Smooth muscle cell (in vitro differentiated cells): ENCODE data around the gene SMOC2. TPM values are rescaled to one million over a fixed set of nuclear protein-coding genes. Genes with fewer than 3 reads are reported as not detected.

ENCODE experiments used
- DNase-seq: peaks from one replicate; lab custom pipeline; 2025; ENCODE audit not compliant: unreplicated experiment; lab: John Stamatoyannopoulos, UW
- H2AFZ ChIP-seq: fragments of 200-600 bp; sonication (generic); 2 replicates; pipeline ENCODE4 v1.6.0; 2016; ENCODE audit warnings: antibody characterized with exemption, low read depth, mild to moderate bottlenecking
- H3F3A ChIP-seq: fragments of 200-600 bp; sonication (generic); 2 replicates; pipeline ENCODE4 v1.6.0; 2017; ENCODE audit warnings: antibody characterized with exemption, low read depth
- H3K27ac ChIP-seq: fragments of 200-600 bp; sonication (generic); 2 replicates; pipeline ENCODE4 v1.5.1; 2016; ENCODE audit warnings: low read depth, mild to moderate bottlenecking
- H3K27me3 ChIP-seq: fragments of 200-600 bp; sonication (generic); 2 replicates; pipeline ENCODE4 v1.6.1; 2016; ENCODE audit warnings: low read depth, mild to moderate bottlenecking
- H3K36me3 ChIP-seq: fragments of 200-600 bp; sonication (generic); 2 replicates; pipeline ENCODE4 v1.5.1; 2016; ENCODE audit warnings: low read depth
- H3K4me1 ChIP-seq: fragments of 200-600 bp; sonication (generic); 2 replicates; pipeline ENCODE4 v1.5.1; 2016; ENCODE audit warnings: low read depth
- H3K4me2 ChIP-seq: fragments of 200-600 bp; sonication (generic); 2 replicates; pipeline ENCODE4 v1.6.0; 2016; ENCODE audit warnings: mild to moderate bottlenecking
- H3K4me3 ChIP-seq: fragments of 200-600 bp; sonication (generic); 2 replicates; pipeline ENCODE4 v1.5.1; 2016; ENCODE audit warnings: mild to moderate bottlenecking
- H3K79me2 ChIP-seq: fragments of 200-600 bp; sonication (generic); 2 replicates; pipeline ENCODE4 v1.6.0; 2016; ENCODE audit warnings: low read depth, mild to moderate bottlenecking
- H3K9ac ChIP-seq: fragments of 200-600 bp; sonication (generic); 2 replicates; pipeline ENCODE4 v1.6.0; 2016; ENCODE audit warnings: low read depth
- H3K9me3 ChIP-seq: fragments of 200-600 bp; sonication (generic); replicated peaks from 2 replicates; pipeline ENCODE4 v1.5.1; 2016; ENCODE audit warnings: low read depth
- H4K20me1 ChIP-seq: fragments of 200-600 bp; sonication (generic); 2 replicates; pipeline ENCODE4 v1.6.0; 2016; ENCODE audit warnings: low read depth
- WGBS: methylation state at CpG from one replicate; pipeline ENCODE4 v1.1.7; 2016; ENCODE audit warnings: low lambda C conversion rate; 5-methylcytosine and 5-hydroxymethylcytosine counted together
- polyA plus RNA-seq: library from polyadenylated mRNA; unstranded; fragments of >200 nt; fragmentation: Nextera tagmentation; extraction: Ambion mirVana; gene quantifications from 2 replicates; pipeline ENCODE4 v1.2.1, GENCODE V29; 2016
- total RNA-seq: library from RNA; depleted of rRNA; stranded (reverse); fragments of >200 nt; gene quantifications from 2 replicates; pipeline ENCODE4 v1.2.3, GENCODE V29; 2014
- TF ChIP-seq, protein P1 (sequence below): fragments of 200-600 bp; sonication (generic); IDR thresholded peaks from 2 replicates; pipeline ENCODE4 v1.5.1; 2017; ENCODE audit warnings: borderline replicate concordance, mild to moderate bottlenecking, antibody characterized with exemption; ENCODE audit not compliant: insufficient read depth, poor library complexity, severe bottlenecking

SMOC2 gene, protein sequence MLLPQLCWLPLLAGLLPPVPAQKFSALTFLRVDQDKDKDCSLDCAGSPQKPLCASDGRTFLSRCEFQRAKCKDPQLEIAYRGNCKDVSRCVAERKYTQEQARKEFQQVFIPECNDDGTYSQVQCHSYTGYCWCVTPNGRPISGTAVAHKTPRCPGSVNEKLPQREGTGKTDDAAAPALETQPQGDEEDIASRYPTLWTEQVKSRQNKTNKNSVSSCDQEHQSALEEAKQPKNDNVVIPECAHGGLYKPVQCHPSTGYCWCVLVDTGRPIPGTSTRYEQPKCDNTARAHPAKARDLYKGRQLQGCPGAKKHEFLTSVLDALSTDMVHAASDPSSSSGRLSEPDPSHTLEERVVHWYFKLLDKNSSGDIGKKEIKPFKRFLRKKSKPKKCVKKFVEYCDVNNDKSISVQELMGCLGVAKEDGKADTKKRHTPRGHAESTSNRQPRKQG
- total RNA-seq = 0.54 and 0.63 TPM in 2 replicates
- 1.1 and 1.2 TPM in 2 replicates for polyA plus RNA-seq

DNA sequence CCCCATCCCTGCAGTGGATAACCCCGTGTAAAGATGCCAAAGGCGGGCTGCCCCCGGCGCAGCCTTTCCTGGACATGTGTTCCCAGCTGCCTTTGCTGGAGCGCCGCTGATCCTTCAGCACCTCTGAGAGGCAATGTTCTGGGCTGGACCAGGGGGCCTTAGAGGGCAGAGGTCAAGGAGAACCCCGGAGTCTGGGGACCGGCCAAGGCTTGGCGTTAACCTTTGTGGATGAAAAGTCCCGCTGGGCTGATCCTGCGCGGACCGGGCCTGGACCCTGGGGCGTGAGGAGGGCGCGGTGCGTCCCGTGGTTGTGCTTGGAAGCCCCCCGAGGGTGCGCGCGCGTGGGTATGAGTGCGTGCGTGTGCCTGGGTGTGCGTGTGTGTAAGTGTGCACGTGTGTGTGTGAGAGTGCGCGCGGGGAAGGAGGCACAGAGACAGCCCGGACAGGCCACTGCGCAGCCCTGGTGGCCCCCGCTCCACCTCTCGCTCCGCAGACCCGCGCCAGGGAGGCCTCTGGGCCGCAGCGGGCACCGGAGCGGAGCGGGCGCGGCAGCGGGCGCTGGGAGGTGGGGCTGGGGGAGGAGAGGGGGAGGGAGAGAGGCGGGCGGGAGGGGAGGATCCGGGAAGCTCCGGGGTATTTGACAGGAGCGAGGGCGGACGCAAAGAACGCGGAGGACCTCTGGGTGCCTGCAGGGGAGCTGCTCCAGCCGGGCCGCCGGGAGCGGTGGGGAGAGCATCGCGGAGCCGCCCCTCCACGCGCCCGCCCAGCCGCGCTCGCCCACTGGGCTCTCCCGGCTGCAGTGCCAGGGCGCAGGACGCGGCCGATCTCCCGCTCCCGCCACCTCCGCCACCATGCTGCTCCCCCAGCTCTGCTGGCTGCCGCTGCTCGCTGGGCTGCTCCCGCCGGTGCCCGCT is at the start of gene SMOC2:
Gene SMOC2, plus strand, starts transcription at position 665 of the 914 bp plus-strand sequence. Its CDS starts 187 bp downstream, at position 852.
- H3K4me3 ChIP-seq = peak within 1 kb of the TSS; percentile 50
- TF ChIP-seq, protein P1, sequence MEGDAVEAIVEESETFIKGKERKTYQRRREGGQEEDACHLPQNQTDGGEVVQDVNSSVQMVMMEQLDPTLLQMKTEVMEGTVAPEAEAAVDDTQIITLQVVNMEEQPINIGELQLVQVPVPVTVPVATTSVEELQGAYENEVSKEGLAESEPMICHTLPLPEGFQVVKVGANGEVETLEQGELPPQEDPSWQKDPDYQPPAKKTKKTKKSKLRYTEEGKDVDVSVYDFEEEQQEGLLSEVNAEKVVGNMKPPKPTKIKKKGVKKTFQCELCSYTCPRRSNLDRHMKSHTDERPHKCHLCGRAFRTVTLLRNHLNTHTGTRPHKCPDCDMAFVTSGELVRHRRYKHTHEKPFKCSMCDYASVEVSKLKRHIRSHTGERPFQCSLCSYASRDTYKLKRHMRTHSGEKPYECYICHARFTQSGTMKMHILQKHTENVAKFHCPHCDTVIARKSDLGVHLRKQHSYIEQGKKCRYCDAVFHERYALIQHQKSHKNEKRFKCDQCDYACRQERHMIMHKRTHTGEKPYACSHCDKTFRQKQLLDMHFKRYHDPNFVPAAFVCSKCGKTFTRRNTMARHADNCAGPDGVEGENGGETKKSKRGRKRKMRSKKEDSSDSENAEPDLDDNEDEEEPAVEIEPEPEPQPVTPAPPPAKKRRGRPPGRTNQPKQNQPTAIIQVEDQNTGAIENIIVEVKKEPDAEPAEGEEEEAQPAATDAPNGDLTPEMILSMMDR = no peak
- no peak for DNase-seq
- H3K79me2 ChIP-seq = no peaks in the 10 kb centered on the region
- H3K27me3 ChIP-seq = peaks cover 82% of the 10 kb centered on the region
- H3K36me3 ChIP-seq = no peaks in the 10 kb centered on the region
- no peak within 1 kb of the TSS for H2AFZ ChIP-seq
- H3K9me3 ChIP-seq = no peaks in the 10 kb centered on the region
- peak within 1 kb of the TSS; percentile 87 for H3K4me2 ChIP-seq
- no peak within 1 kb of the TSS for H3K9ac ChIP-seq
- H4K20me1 ChIP-seq = no peaks in the 10 kb centered on the region
- peaks cover 8% of the 10 kb centered on the region for H3K4me1 ChIP-seq
- whole genome bisulfite sequencing = 6% methylated on average over 54 of the region's 81 CpGs
- no peak within 1 kb of the TSS for H3K27ac ChIP-seq
- peaks cover 12% of the 10 kb centered on the region for H3F3A ChIP-seq

DNA sequence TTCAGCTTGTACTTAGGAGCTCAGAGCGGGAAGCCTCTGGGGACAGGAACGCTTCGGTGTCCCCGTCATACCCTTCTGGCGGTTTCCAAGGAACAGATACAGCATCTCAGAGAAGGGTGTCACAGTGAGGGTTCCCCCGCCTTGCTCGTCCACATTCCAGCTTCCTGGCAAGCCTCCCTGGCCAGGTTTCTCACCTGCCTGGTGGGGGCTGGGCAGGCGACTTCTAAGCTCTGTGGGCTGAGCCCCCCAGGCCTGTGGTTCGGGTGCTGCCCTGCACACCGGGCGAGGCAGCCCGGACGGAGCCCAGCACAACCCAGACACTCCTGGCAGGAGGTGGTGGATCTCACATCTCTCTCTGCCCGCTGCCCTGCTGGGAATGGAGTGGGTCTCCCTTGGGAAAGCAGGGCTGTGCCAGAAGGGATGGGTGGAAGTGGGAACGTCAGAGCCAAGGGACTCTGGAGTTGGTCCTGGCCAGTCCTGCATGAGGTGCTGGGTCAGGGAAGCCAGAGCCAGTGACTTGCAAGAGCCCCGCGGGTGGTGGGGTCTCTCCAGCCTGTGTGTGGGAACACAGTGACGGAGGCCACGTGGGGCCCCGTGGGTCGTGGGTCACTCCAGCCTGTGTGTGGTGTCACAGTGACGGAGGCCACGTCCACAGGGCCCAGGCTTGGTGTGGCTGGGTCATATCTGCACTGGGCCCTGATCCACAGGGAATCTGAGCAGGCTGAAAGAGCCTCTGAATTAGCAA is 47.7 kb upstream of the SMOC2 start:
- 86% methylated on average over 23 of the region's 23 CpGs for WGBS
- H3K4me3 ChIP-seq = no peak overlapping the region
- H3K4me1 ChIP-seq = no peaks in the 10 kb centered on the region
- H2AFZ ChIP-seq = no peak overlapping the region
- H3F3A ChIP-seq = no peaks in the 10 kb centered on the region
- no peak overlapping the region for H3K9ac ChIP-seq
- no peaks in the 10 kb centered on the region for H4K20me1 ChIP-seq
- no peaks in the 10 kb centered on the region for H3K79me2 ChIP-seq
- H3K27me3 ChIP-seq = peaks cover 3% of the 10 kb centered on the region
- H3K27ac ChIP-seq = no peak overlapping the region
- H3K4me2 ChIP-seq = no peak overlapping the region
- TF ChIP-seq, protein P1 = no peak
- no peak for DNase-seq
- H3K36me3 ChIP-seq = no peaks in the 10 kb centered on the region
- H3K9me3 ChIP-seq = no peaks in the 10 kb centered on the region

DNA sequence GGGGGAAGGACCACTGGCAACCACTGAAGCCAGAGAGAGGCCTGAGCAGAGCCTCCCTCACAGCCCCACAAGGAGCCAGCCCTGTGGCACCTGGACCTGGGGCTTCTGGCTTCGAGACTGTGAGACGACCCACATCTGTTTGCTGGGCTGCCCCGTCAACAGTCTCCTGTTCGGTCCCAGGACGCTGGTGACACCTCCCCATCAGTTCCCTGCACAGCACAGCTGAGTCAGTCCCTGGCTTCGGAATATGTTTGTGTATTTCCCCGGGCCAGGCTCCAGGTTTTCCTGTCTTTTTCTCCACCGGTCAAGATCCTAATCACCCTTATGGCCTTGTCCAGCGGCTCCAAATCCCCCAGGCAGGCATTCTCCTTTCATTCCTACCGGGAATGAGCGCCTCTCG is 46.4 kb upstream of the SMOC2 start:
- no peaks in the 10 kb centered on the region for H3F3A ChIP-seq
- TF ChIP-seq, protein P1 = no peak
- H3K27me3 ChIP-seq = peaks cover 4% of the 10 kb centered on the region
- DNase-seq = no peak
- no peaks in the 10 kb centered on the region for H3K4me1 ChIP-seq
- no peaks in the 10 kb centered on the region for H3K9me3 ChIP-seq
- H3K27ac ChIP-seq = no peak overlapping the region
- H3K36me3 ChIP-seq = no peaks in the 10 kb centered on the region
- H4K20me1 ChIP-seq = no peaks in the 10 kb centered on the region
- no peaks in the 10 kb centered on the region for H3K79me2 ChIP-seq
- H3K4me2 ChIP-seq = no peak overlapping the region
- no peak overlapping the region for H2AFZ ChIP-seq
- WGBS = 76% methylated on average over 12 of the region's 12 CpGs
- H3K4me3 ChIP-seq = no peak overlapping the region
- H3K9ac ChIP-seq = no peak overlapping the region
